B cell (primary cell): ENCODE results near the gene GLI1.
"Not testable (repeated sequence)": the region's sequence is repeated elsewhere in the genome, so short reads cannot be mapped to it uniquely, and the experiment has no call there.

ENCODE experiments used
- EZH2 ChIP-seq: IDR thresholded peaks from 2 replicates; pipeline ENCODE4 v1.6.1; 2012; ENCODE audit warnings: borderline replicate concordance, low read depth, mild to moderate bottlenecking, moderate library complexity, low read length; ENCODE audit not compliant: insufficient read depth, poor library complexity, severe bottlenecking
- TF ChIP-seq, protein P1 (sequence below): fragments of 200-600 bp; IDR thresholded peaks from one replicate; pipeline ENCODE4 v1.8.0; 2022; ENCODE audit warnings: antibody characterized with exemption, mild to moderate bottlenecking

DNA sequence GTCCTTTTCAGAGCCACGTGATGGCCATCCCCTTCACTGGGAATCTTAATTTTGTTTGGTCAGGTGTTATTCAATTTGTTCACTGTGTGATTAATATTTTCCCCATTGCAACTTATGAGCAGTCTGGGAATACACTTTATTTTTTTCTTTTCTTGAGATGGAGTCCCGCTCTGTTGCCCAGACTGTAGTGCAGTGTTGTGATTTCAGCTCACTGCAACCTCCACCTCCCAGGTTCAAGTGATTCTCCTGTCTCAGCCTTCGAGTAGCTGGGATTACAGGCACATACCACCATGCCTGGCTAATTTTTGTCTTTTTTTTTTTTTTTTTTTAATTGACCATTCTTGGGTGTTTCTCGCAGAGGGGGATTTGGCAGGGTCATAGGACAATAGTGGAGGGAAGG is 47.0 kb downstream of the GLI1 start:
- TF ChIP-seq, protein P1, sequence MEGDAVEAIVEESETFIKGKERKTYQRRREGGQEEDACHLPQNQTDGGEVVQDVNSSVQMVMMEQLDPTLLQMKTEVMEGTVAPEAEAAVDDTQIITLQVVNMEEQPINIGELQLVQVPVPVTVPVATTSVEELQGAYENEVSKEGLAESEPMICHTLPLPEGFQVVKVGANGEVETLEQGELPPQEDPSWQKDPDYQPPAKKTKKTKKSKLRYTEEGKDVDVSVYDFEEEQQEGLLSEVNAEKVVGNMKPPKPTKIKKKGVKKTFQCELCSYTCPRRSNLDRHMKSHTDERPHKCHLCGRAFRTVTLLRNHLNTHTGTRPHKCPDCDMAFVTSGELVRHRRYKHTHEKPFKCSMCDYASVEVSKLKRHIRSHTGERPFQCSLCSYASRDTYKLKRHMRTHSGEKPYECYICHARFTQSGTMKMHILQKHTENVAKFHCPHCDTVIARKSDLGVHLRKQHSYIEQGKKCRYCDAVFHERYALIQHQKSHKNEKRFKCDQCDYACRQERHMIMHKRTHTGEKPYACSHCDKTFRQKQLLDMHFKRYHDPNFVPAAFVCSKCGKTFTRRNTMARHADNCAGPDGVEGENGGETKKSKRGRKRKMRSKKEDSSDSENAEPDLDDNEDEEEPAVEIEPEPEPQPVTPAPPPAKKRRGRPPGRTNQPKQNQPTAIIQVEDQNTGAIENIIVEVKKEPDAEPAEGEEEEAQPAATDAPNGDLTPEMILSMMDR = not testable (repeated sequence)
- not testable (repeated sequence) for TF ChIP-seq EZH2
